ENCODE measurements around the gene CLEC1A.

CLEC1A gene

GRCh38 chr12:10021342-10021741 lies 77.4 kb downstream of the CLEC1A start:
- no peak overlapping the region for H3K4me3 ChIP-seq (ENCODE audit: extremely low read depth, insufficient read depth, low read length, poor library complexity, severe bottlenecking)

More at GRCh38 chr12:10021342-10021741, 77.4 kb downstream of the CLEC1A start:
- Histone ChIP-seq H3K4me1 (ENCODE audit: control insufficient read depth, insufficient read depth, low read length, poor library complexity, severe bottlenecking) (peaks cover 2% of the 10 kb centered on the region), H3K36me3 (ENCODE audit: control insufficient read depth, insufficient read depth, low read length) (no peaks in the 10 kb centered on the region), H3K27ac (ENCODE audit: low read depth, low read length, severe bottlenecking) (no peak overlapping the region), H3K9me3 (ENCODE audit: control insufficient read depth, low read length) (no peaks in the 10 kb centered on the region)
- WGBS, 2 experiments (ENCODE audit: insufficient coverage in 2 of 2): 83% methylated on average over 2 of the region's 3 CpGs; no CpG with 5 or more reads in 1 of the 2 experiments
